BLaER1 treated with 17β-estradiol and CSF1 and Interleukin-3, amounts not matched to agents 10 nM and 100 nM (cell line): ENCODE measurements around the gene ZNF280B.
A peak's percentile ranks its signal among the peaks of the same experiment; 100 is the strongest.
"Not testable (repeated sequence)": the region's sequence is repeated elsewhere in the genome, so short reads cannot be mapped to it uniquely, and the experiment has no call there.

ENCODE experiments used
- H3K27ac ChIP-seq, 11 experiments: shearing (Covaris generic); formaldehyde crosslinking; 2 replicates each; pipeline ENCODE4 v1.8.1; 2022
- H3K27me3 ChIP-seq, 11 experiments: shearing (Covaris generic); formaldehyde crosslinking; 2 replicates each; pipeline ENCODE4 v1.8.1; 2022
- H3K36me3 ChIP-seq, 11 experiments: shearing (Covaris generic); formaldehyde crosslinking; 2 replicates each; pipeline ENCODE4 v1.8.1; 2022
- H3K4me1 ChIP-seq, 10 experiments: shearing (Covaris generic); formaldehyde crosslinking; 2 replicates each; pipeline ENCODE4 v1.8.1; 2022
- H3K4me2 ChIP-seq, 11 experiments: shearing (Covaris generic); formaldehyde crosslinking; 2 replicates each; pipeline ENCODE4 v1.8.1; 2022
- H3K4me3 ChIP-seq, 10 experiments: shearing (Covaris generic); formaldehyde crosslinking; 2 replicates each; pipeline ENCODE4 v1.8.1; 2022
- H3K9ac ChIP-seq, 11 experiments: shearing (Covaris generic); formaldehyde crosslinking; 2 replicates each; pipeline ENCODE4 v1.8.1; 2022
- H3K9me3 ChIP-seq, 11 experiments: shearing (Covaris generic); formaldehyde crosslinking; replicated peaks in 1 of 11; 2 replicates each; pipeline ENCODE4 v1.8.1; 2022
- H4K20me1 ChIP-seq, 11 experiments: shearing (Covaris generic); formaldehyde crosslinking; 2 replicates each; pipeline ENCODE4 v1.8.1; 2022
- Cebpa-rat ChIP-seq, 11 experiments: shearing (Covaris generic); IDR thresholded peaks; 2 replicates each; pipeline ENCODE4 v1.8.1; 2022

ZNF280B gene

DNA sequence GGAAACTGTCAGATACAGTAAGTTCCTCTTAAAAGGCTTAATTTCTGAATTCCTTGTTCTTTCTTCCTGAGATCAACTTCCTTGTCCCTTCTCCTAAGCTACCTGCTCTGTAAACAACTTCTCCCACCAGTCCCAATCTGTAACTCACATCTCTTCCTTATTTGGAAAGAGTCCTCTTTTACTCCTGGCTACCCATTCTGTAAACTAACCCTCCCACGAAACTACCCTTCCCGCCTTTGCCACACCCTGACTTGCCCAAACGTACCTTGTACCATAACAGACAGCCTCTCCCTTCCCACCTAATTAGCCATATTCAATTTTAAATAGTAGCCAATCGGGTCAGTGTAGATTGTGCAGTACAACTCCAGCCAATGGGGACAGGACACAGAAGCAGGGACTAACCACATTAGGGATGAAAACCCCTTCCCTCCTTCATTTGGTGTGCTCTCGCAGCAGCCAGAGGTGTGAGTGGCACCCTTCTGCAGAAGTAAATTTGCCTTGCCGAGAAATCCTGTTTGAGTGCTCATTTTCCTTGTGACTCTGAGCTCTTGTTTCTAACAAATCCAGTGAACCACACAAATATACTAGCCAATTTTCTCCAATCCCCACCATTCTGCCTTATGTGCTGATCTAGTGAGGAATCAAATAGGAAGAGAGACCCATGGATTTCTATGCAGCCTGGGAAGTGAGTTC, 49.5 kb downstream of the ZNF280B start:
- H3K27ac ChIP-seq, result no peak overlapping the region
- H3K4me1 ChIP-seq, result peaks cover 0 to 11% (median 6%) of the 10 kb centered on the region in 10 experiments; a peak in 8 of 20 replicates
- peaks cover 47 to 70% (median 57%) of the 10 kb centered on the region in 11 experiments for H3K9me3 ChIP-seq
- peak overlapping the region in 3 of 10 experiments; percentile 8 to 13 (median 10); a peak in 2 of 20 replicates for H3K4me3 ChIP-seq
- no peaks in the 10 kb centered on the region for H3K27me3 ChIP-seq
- H4K20me1 ChIP-seq, result no peaks in the 10 kb centered on the region
- H3K36me3 ChIP-seq, result peaks cover 0 to 5% (median 0%) of the 10 kb centered on the region in 11 experiments; a peak in 2 of 22 replicates
- H3K9ac ChIP-seq, result no peak overlapping the region
- no peak overlapping the region for H3K4me2 ChIP-seq
- TF ChIP-seq Cebpa-rat (IDR thresholded peaks at IDR 0.05), result no peak

- Histone ChIP-seq H3K4me3 (no peak overlapping the region), H3K9ac (no peak overlapping the region), H3K36me3 (peaks cover 0 to 5% (median 0%) of the 10 kb centered on the region in 11 experiments; a peak in 2 of 22 replicates), H3K27ac (no peak overlapping the region), H3K4me1 (peaks cover 0 to 5% (median under 1%) of the 10 kb centered on the region in 10 experiments; a peak in 6 of 20 replicates), H3K4me2 (no peak overlapping the region), H4K20me1 (no peaks in the 10 kb centered on the region), H3K27me3 (no peaks in the 10 kb centered on the region), H3K9me3 (peaks cover 54 to 77% (median 64%) of the 10 kb centered on the region in 11 experiments)
- TF ChIP-seq Cebpa-rat (IDR thresholded peaks at IDR 0.05), result no peak
These were observed 50.2 kb downstream of the ZNF280B start for GRCh38 chr22:22458387-22458786.

DNA sequence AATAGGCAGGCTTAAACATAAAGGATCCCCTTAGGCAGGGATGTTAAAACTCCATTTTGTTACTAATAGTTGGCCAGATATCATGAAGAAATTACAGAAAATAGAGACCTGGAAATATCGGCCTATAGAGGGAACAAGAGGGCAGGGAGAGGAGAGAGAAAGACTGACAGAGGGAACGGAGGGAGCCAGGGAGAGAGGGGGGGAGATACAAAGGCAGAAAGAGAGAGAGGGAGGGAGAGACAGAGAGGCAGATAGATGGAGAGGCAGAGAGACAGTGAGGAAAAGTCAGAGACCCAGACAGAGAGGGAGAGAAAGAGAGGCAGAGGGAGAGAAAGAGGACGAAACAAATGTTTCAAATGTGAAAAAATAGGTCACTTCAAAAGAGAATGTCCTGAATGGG, 53.5 kb downstream of the ZNF280B start:
- no peak for TF ChIP-seq Cebpa-rat (IDR thresholded peaks at IDR 0.05)
- H3K4me3 ChIP-seq, result no peak overlapping the region
- no peak overlapping the region for H3K4me2 ChIP-seq
- peaks cover 62 to 82% (median 71%) of the 10 kb centered on the region in 11 experiments for H3K9me3 ChIP-seq
- peaks cover 0 to 15% (median 10%) of the 10 kb centered on the region in 10 experiments; a peak in 14 of 20 replicates for H3K4me1 ChIP-seq
- no peak overlapping the region for H3K9ac ChIP-seq
- H3K36me3 ChIP-seq, result peaks cover 0 to 9% (median 0%) of the 10 kb centered on the region in 11 experiments; a peak in 3 of 22 replicates
- H3K27me3 ChIP-seq, result no peaks in the 10 kb centered on the region
- no peaks in the 10 kb centered on the region for H4K20me1 ChIP-seq
- H3K27ac ChIP-seq, result no peak overlapping the region

DNA sequence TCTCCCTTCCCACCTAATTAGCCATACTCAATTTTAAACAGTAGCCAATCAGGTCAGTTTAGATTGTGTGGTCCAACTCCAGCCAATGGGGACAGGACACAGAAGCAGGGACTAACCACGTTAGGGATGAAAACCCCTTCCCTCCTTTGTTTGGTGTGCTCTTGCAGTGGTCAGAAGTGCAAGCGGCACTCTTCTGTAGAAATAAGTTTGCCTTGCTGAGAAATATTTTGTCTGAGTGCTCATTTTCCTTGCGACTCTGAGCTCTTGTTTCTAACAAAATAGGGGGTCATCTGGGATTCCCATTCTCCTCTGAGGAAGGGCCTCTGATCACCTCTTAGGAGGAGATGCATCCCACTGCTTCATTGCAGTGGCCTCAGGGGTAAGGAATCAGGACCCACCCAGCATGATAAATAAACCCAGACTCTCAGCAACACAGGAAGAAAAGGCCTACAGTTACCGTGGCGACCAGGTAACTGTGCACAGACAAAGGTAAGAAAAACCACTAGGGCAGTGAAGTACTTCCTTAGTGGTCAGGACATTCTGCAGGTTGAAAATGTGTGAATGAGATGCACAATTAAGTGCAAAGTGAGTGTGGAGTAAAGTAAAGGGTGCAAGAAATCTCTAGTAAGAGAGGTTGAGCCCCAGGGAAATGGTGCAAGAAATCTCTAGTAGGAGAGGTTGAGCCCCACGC, 55.4 kb downstream of the ZNF280B start:
- Histone ChIP-seq H3K27me3 (no peaks in the 10 kb centered on the region), H4K20me1 (no peaks in the 10 kb centered on the region), H3K4me2 (no peak overlapping the region), H3K9me3 (peaks cover 43 to 64% (median 52%) of the 10 kb centered on the region in 11 experiments), H3K9ac (no peak overlapping the region), H3K4me3 (no peak overlapping the region; a peak in 1 of 20 replicates), H3K36me3 (peaks cover 0 to 8% (median 0%) of the 10 kb centered on the region in 11 experiments; a peak in 2 of 22 replicates), H3K4me1 (peaks cover 0 to 18% (median 11%) of the 10 kb centered on the region in 10 experiments; a peak in 14 of 20 replicates), H3K27ac (no peak overlapping the region)
- TF ChIP-seq Cebpa-rat (IDR thresholded peaks at IDR 0.05), result no peak

DNA sequence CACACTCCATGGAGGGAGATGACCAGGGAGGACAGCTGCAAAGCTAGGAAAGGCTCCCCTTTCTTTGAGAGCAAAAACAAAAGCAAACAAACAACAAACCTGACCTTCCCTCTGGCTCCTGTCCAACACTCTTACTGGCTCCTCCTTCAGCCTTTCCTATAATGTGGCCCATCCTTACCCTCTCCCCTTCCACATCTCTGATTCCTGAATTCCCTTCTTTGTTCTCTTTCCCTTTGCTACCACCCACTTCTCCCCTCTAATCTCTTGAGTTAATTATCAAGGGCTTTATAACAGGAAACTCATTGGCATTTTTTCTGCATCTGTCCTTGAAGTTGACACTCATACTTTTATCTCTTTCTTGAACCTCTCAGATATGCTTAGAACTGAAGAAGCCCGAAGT, 56.3 kb downstream of the ZNF280B start:
- H3K9ac ChIP-seq, result no peak overlapping the region
- H4K20me1 ChIP-seq, result no peaks in the 10 kb centered on the region
- peaks cover 34 to 55% (median 43%) of the 10 kb centered on the region in 11 experiments for H3K9me3 ChIP-seq
- no peak overlapping the region for H3K4me2 ChIP-seq
- peaks cover 0 to 18% (median 11%) of the 10 kb centered on the region in 10 experiments; a peak in 14 of 20 replicates for H3K4me1 ChIP-seq
- H3K27me3 ChIP-seq, result no peaks in the 10 kb centered on the region
- peaks cover 0 to 8% (median 0%) of the 10 kb centered on the region in 11 experiments; a peak in 2 of 22 replicates for H3K36me3 ChIP-seq
- TF ChIP-seq Cebpa-rat (IDR thresholded peaks at IDR 0.05), result no peak
- H3K4me3 ChIP-seq, result no peak overlapping the region
- H3K27ac ChIP-seq, result no peak overlapping the region

DNA sequence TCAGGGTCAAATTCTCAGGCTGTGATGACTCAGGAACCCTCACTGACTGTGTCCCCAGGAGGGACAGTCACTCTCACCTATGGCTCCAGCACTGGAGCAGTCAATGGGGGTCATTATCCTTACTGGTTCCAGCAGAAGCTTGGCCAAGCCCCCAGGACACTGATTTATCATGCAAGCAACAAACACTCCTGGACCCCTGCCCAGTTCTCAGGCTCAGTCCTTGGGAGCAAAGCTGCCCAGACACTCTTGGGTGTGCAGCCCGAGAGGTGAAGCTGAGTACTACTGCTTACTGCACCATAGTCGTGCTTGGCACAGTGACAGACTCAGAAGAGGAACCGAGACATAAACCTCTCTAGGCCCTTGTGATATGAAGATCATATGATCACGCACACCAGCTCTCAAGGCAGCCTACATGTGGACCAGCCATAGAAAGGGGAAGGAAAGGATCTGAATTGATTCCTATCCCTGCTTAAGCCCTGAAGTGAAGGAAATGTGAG, 58.2 kb downstream of the ZNF280B start:
- Histone ChIP-seq H4K20me1 (no peaks in the 10 kb centered on the region), H3K4me1 (peaks cover 0 to 18% (median 11%) of the 10 kb centered on the region in 10 experiments; a peak in 14 of 20 replicates), H3K4me2 (peak overlapping the region in 8 of 11 experiments; percentile 3 to 76 (median 24); a peak in 12 of 22 replicates), H3K4me3 (no peak overlapping the region), H3K27me3 (no peaks in the 10 kb centered on the region), H3K9ac (no peak overlapping the region), H3K36me3 (peaks cover 0 to 8% (median 0%) of the 10 kb centered on the region in 11 experiments; a peak in 2 of 22 replicates), H3K27ac (no peak overlapping the region), H3K9me3 (peaks cover 24 to 36% (median 29%) of the 10 kb centered on the region in 11 experiments)
- TF ChIP-seq Cebpa-rat (IDR thresholded peaks at IDR 0.05), result no peak

GRCh38 chr22:22449819-22450218, 58.7 kb downstream of the ZNF280B start:
- peak overlapping the region in 6 of 11 experiments; percentile 17 to 76 (median 33); a peak in 9 of 22 replicates for H3K4me2 ChIP-seq
- H3K27ac ChIP-seq, result no peak overlapping the region
- H3K27me3 ChIP-seq, result no peaks in the 10 kb centered on the region
- H3K36me3 ChIP-seq, result peaks cover 0 to 8% (median 0%) of the 10 kb centered on the region in 11 experiments; a peak in 2 of 22 replicates
- H3K4me1 ChIP-seq, result peaks cover 0 to 18% (median 11%) of the 10 kb centered on the region in 10 experiments; a peak in 14 of 20 replicates
- TF ChIP-seq Cebpa-rat (IDR thresholded peaks at IDR 0.05), result no peak
- H3K4me3 ChIP-seq, result no peak overlapping the region
- no peak overlapping the region for H3K9ac ChIP-seq
- H3K9me3 ChIP-seq, result peaks cover 24 to 35% (median 29%) of the 10 kb centered on the region in 11 experiments
- H4K20me1 ChIP-seq, result no peaks in the 10 kb centered on the region

GRCh38 chr22:22446517-22446916, 62.0 kb downstream of the ZNF280B start:
- Histone ChIP-seq H3K4me1 (peaks cover 0 to 17% (median 11%) of the 10 kb centered on the region in 10 experiments; a peak in 14 of 20 replicates), H4K20me1 (no peaks in the 10 kb centered on the region), H3K4me2 (no peak overlapping the region), H3K27me3 (no peaks in the 10 kb centered on the region), H3K36me3 (no peaks in the 10 kb centered on the region), H3K4me3 (no peak overlapping the region), H3K9ac (no peak overlapping the region), H3K9me3 (peaks cover 15 to 29% (median 23%) of the 10 kb centered on the region in 11 experiments; a peak in 21 of 22 replicates), H3K27ac (no peak overlapping the region)
- no peak for TF ChIP-seq Cebpa-rat (IDR thresholded peaks at IDR 0.05)

GRCh38 chr22:22444007-22444589, 64.4 kb downstream of the ZNF280B start:
- H3K4me1 ChIP-seq, H3K27me3 ChIP-seq, H3K4me3 ChIP-seq, H4K20me1 ChIP-seq, H3K27ac ChIP-seq, H3K36me3 ChIP-seq, H3K9ac ChIP-seq, H3K4me2 ChIP-seq: not testable (repeated sequence)
- H3K9me3 ChIP-seq, result peaks cover 33 to 48% (median 40%) of the 10 kb centered on the region in 11 experiments
